Measurements from ENCODE around the gene MCM3AP. TPM values are rescaled to one million over a fixed set of nuclear protein-coding genes. Genes with fewer than 3 reads are reported as not detected.

MCM3AP gene
- total RNA-seq, 2 experiments from 2014 or later = 109 to 166 TPM

DNA sequence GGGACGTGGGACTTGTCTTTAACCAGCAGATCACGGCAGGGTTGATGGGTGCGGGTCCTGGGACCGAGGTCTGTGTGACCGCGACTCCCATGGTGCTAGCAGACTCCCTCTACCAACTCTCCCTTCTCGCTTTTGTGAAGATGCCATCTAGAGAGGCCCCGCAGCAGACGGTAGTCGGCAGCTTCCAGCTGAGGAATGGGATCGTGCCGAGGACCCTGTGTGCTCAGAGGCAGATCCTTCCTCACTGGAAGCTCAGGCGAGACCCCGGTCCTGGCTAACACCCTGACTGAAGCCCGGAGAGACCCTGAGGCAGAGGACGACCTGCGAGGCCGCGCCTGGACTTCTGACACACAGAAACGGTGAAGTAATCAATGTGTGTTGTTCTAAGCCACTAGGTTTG lies 88.7 kb downstream of the MCM3AP start:
- Histone ChIP-seq H3K27ac (ENCODE audit: low read depth, low read length, poor library complexity, severe bottlenecking) (no peak overlapping the region), H3K4me2 (ENCODE audit: low read length) (no peak overlapping the region), H4K20me1 (ENCODE audit: insufficient read depth, low read length) (no peaks in the 10 kb centered on the region), H3K9me2 (ENCODE audit: insufficient read depth, low read length) (no peaks in the 10 kb centered on the region), H3K79me2 (ENCODE audit: insufficient read depth, low read depth, low read length) (no peaks in the 10 kb centered on the region), H3K4me1 (ENCODE audit: insufficient read depth, low read length, poor library complexity, severe bottlenecking) (no peaks in the 10 kb centered on the region), H3K9me3 (ENCODE audit: low read length) (no peaks in the 10 kb centered on the region), H2AFZ (ENCODE audit: low read length) (no peak overlapping the region), H3K36me3 (ENCODE audit: insufficient read depth, low read length) (peaks cover 72% of the 10 kb centered on the region), H3K4me3 (ENCODE audit: low read depth, low read length, poor library complexity, severe bottlenecking) (no peak overlapping the region)
- intact Hi-C loops (cut with micrococcal nuclease; ENCODE audit: unreplicated experiment) = no loop called here
- ChIA-PET POLR2A (no interaction called here), CTCF (ENCODE audit: unreplicated experiment) (no interaction called here)
- DNase-seq (ENCODE audit: low spot score) = no peak
- no TSS peak for BruUV-seq (replicated peaks)
- no peak for TF ChIP-seq EZH2phosphoT487 (IDR thresholded peaks at IDR 0.05; ENCODE audit: borderline replicate concordance, low read depth, low read length)
- TF ChIP-seq, protein P1, sequence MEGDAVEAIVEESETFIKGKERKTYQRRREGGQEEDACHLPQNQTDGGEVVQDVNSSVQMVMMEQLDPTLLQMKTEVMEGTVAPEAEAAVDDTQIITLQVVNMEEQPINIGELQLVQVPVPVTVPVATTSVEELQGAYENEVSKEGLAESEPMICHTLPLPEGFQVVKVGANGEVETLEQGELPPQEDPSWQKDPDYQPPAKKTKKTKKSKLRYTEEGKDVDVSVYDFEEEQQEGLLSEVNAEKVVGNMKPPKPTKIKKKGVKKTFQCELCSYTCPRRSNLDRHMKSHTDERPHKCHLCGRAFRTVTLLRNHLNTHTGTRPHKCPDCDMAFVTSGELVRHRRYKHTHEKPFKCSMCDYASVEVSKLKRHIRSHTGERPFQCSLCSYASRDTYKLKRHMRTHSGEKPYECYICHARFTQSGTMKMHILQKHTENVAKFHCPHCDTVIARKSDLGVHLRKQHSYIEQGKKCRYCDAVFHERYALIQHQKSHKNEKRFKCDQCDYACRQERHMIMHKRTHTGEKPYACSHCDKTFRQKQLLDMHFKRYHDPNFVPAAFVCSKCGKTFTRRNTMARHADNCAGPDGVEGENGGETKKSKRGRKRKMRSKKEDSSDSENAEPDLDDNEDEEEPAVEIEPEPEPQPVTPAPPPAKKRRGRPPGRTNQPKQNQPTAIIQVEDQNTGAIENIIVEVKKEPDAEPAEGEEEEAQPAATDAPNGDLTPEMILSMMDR (conservative IDR thresholded peaks at IDR 0.05; ENCODE audit: low read length) = no peak

DNA sequence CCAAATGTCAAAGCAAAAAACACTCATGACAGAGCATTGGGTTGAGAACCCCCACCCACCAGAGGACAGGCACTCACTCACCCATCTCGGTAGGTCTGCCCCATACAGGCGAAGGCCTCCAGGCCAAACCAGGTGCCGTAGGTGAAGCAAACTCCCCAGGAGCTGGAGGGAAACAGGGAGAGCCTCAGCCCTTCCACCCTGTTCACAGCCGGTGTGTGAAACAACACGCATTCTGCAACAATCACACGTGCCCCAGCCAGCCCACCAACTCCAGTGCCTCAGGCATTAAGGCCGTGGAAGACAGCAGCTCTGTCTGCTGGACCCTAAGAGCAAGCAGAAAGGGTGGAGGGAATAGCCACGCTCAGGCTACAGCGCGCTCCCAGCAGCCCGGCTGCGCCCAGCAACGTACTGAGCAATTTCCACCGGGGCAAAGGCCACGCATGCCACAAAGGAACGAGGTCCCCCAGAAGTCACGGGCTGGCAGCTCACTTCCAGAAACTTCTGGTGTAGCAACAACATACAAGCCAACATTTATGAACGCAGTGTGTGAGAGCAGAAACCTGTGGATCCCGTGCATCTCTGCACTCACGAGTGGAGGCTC lies 89.7 kb downstream of the MCM3AP start:
- intact Hi-C loops (cut with micrococcal nuclease; ENCODE audit: unreplicated experiment) = no loop called here
- Histone ChIP-seq H3K9me3 (ENCODE audit: low read length) (no peaks in the 10 kb centered on the region), H3K9me2 (ENCODE audit: insufficient read depth, low read length) (no peaks in the 10 kb centered on the region), H3K4me1 (ENCODE audit: insufficient read depth, low read length, poor library complexity, severe bottlenecking) (no peaks in the 10 kb centered on the region), H3K36me3 (ENCODE audit: insufficient read depth, low read length) (peaks cover 72% of the 10 kb centered on the region), H4K20me1 (ENCODE audit: insufficient read depth, low read length) (no peaks in the 10 kb centered on the region), H3K27ac (ENCODE audit: low read depth, low read length, poor library complexity, severe bottlenecking) (no peak overlapping the region), H2AFZ (ENCODE audit: low read length) (no peak overlapping the region), H3K4me3 (ENCODE audit: low read depth, low read length, poor library complexity, severe bottlenecking) (no peak overlapping the region), H3K79me2 (ENCODE audit: insufficient read depth, low read depth, low read length) (no peaks in the 10 kb centered on the region), H3K4me2 (ENCODE audit: low read length) (no peak overlapping the region)
- BruUV-seq (replicated peaks) = no TSS peak
- CTCF ChIA-PET (ENCODE audit: unreplicated experiment) = no interaction called here
- no peak for TF ChIP-seq EZH2phosphoT487 (IDR thresholded peaks at IDR 0.05; ENCODE audit: borderline replicate concordance, low read depth, low read length)
- TF ChIP-seq, protein P1 (conservative IDR thresholded peaks at IDR 0.05; ENCODE audit: low read length) = no peak
- DNase-seq (ENCODE audit: low spot score) = no peak
- POLR2A ChIA-PET = no interaction called here

DNA sequence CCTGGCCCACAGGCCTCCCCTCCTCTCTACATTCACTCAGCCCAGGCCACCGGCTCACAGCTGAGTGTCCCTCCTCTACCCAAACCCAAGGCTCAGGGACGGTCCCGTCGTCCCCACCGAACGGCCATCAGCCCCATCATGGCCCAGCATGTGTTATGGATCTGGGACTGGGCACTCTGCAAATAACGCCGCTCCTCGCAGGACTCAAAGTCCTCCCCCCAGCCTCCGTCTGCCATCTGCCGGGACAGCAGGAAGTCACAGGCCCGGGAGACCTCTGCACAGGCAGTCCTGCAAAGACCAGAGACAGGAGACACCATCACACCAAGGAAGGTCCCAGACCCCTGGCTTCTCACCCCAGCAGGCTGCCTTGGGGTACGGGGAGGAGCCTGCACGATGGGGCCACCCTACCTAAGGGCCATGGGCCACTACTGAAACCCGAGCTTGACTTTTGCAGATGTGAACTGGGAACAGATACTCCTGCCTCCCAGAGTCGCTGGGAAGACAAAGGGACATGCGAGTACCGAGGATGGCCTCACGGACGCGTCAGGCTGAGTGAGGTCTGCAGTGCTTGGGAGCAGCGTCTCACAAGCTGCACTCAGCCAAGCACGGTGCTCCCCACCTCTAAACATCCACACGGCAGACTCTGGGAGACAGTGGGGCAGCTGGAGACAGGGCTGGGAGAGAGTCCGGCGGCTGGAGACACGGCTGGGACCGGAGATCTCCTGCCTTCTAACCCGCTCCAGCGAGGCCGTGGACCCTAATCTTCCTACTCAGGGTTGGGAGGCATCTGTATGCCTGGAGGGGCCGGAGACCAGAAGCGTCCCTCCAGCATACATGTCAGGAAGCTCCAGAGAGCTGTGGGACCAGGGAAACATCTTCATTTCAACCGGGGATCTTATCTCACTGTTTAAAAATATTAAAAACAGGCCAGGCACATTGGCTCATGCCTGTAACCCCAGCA lies 90.8 kb downstream of the MCM3AP start:
- Histone ChIP-seq H3K4me3 (ENCODE audit: low read depth, low read length, poor library complexity, severe bottlenecking) (no peak overlapping the region), H3K9me3 (ENCODE audit: low read length) (no peaks in the 10 kb centered on the region), H3K27ac (ENCODE audit: low read depth, low read length, poor library complexity, severe bottlenecking) (no peak overlapping the region), H4K20me1 (ENCODE audit: insufficient read depth, low read length) (no peaks in the 10 kb centered on the region), H3K9me2 (ENCODE audit: insufficient read depth, low read length) (no peaks in the 10 kb centered on the region), H3K79me2 (ENCODE audit: insufficient read depth, low read depth, low read length) (no peaks in the 10 kb centered on the region), H3K4me2 (ENCODE audit: low read length) (no peak overlapping the region), H2AFZ (ENCODE audit: low read length) (no peak overlapping the region), H3K4me1 (ENCODE audit: insufficient read depth, low read length, poor library complexity, severe bottlenecking) (no peaks in the 10 kb centered on the region), H3K36me3 (ENCODE audit: insufficient read depth, low read length) (peaks cover 64% of the 10 kb centered on the region)
- CTCF ChIA-PET (ENCODE audit: unreplicated experiment) = no interaction called here
- no peak for DNase-seq (ENCODE audit: low spot score)
- POLR2A ChIA-PET = no interaction called here
- intact Hi-C loops (cut with micrococcal nuclease; ENCODE audit: unreplicated experiment) = no loop called here
- BruUV-seq (replicated peaks) = no TSS peak
- TF ChIP-seq, protein P1 (conservative IDR thresholded peaks at IDR 0.05; ENCODE audit: low read length) = no peak
- TF ChIP-seq EZH2phosphoT487 (IDR thresholded peaks at IDR 0.05; ENCODE audit: borderline replicate concordance, low read depth, low read length) = no peak

Measured in OCI-LY7 (cell line).